HCT116 (cell line): ENCODE data around the gene TMEM116. TPM values are rescaled to one million over a fixed set of nuclear protein-coding genes. Genes with fewer than 3 reads are reported as not detected.

Source experiments
- ATAC-seq: fragments of 200-7000 bp; cut with Tn5 transposase; 2 replicates; pipeline ENCODE4 v1.9.1; 2020; ENCODE audit warnings: mild to moderate bottlenecking, moderate library complexity
- BruUV-seq: library from RNA; stranded (reverse); fragments of 400-500 nt; replicated peaks from 2 replicates; lab custom pipeline; 2021; lab: Mats Ljungman, UMichigan
- CTCF ChIA-PET: fragments of 300-600 bp; sonication (Branson Sonifier 250); formaldehyde crosslinking; loops from one replicate; lab custom pipeline; 2021; ENCODE audit warnings: antibody characterized with exemption; lab: Charles Lee
- POLR2A ChIA-PET: fragments of 300-600, 350-600 bp; sonication (Branson Sonifier 250); formaldehyde crosslinking; loops from one replicate; lab custom pipeline; 2021; ENCODE audit warnings: antibody characterized with exemption; lab: Charles Lee
- RAD21 ChIA-PET, 2 experiments: fragments of 300-600 bp; sonication (Branson Sonifier 250); formaldehyde crosslinking; loops; one replicate each; lab custom pipeline; 2023; ENCODE audit warnings: low total read pairs in 2 of 2; ENCODE audit not compliant: uncharacterized antibody in 2 of 2, unreplicated experiment in 2 of 2, low non-redundant PET in 1 of 2; lab: Charles Lee
- DNase-seq: peaks from one replicate; pipeline ENCODE4 v3.0.0-alpha.2; 2010; ENCODE audit warnings: low read depth, low spot score
- H2AFZ ChIP-seq: fragments of 200-600 bp; shearing (Covaris generic), sonication (generic); 2 replicates; pipeline ENCODE4 v1.6.1; 2017; ENCODE audit warnings: low read depth, mixed run types, mixed read lengths, antibody characterized with exemption, low read length; ENCODE audit not compliant: poor library complexity, severe bottlenecking
- H3K27ac ChIP-seq: 2 replicates; pipeline ENCODE4 v1.5.1; 2012; ENCODE audit warnings: low read depth, low read length
- H3K27me3 ChIP-seq: fragments of 200-600 bp; sonication (generic); 2 replicates; pipeline ENCODE4 v1.6.1; 2016; ENCODE audit warnings: mixed run types, low read length, mixed read lengths; ENCODE audit not compliant: insufficient read depth
- H3K36me3 ChIP-seq, 2 experiments: fragments of 200-500 bp in 1 of 2; fragments of 200-600 bp in 1 of 2; sonication (Bioruptor generic) in 1 of 2; sonication (generic) in 1 of 2; 2 replicates each; pipeline versions ENCODE4 v1.5.1 to v1.6.1; 2014 to 2016; ENCODE audit warnings: low read length in 2 of 2, inconsistent platforms in 1 of 2, mixed read lengths in 1 of 2, mixed run types in 1 of 2; ENCODE audit not compliant: insufficient read depth in 2 of 2, control insufficient read depth in 1 of 2
- H3K4me1 ChIP-seq, 2 experiments: fragments of 200-600 bp in 1 of 2; sonication (generic) in 1 of 2; 2 replicates each; pipeline versions ENCODE4 v1.5.1 to v1.6.1; 2012 to 2017; ENCODE audit warnings: low read length in 2 of 2, inconsistent platforms in 1 of 2, mild to moderate bottlenecking in 1 of 2, mixed read lengths in 1 of 2, mixed run types in 1 of 2, moderate library complexity in 1 of 2; ENCODE audit not compliant: insufficient read depth in 2 of 2, control insufficient read depth in 1 of 2
- H3K4me2 ChIP-seq: fragments of 200-600 bp; sonication (generic); 2 replicates; pipeline ENCODE4 v1.6.1; 2017; ENCODE audit warnings: mixed run types, low read length, mixed read lengths
- H3K4me3 ChIP-seq, 2 experiments: fragments of 200-600 bp in 1 of 2; sonication (generic) in 1 of 2; replicated peaks in 1 of 2; 2 replicates each; pipeline ENCODE4 v1.5.1; 2011 to 2016; ENCODE audit warnings: low read length in 2 of 2, control low read depth in 1 of 2, low read depth in 1 of 2, mild to moderate bottlenecking in 1 of 2, mixed read lengths in 1 of 2, mixed run types in 1 of 2
- H3K79me2 ChIP-seq: fragments of 200-600 bp; sonication (generic); 2 replicates; pipeline ENCODE4 v1.6.1; 2017; ENCODE audit warnings: mild to moderate bottlenecking, mixed run types, low read length, moderate library complexity, mixed read lengths; ENCODE audit not compliant: insufficient read depth
- H3K9ac ChIP-seq: fragments of 200-600 bp; sonication (generic); 2 replicates; pipeline ENCODE4 v1.6.1; 2016; ENCODE audit warnings: low read length, mixed read lengths
- H3K9me2 ChIP-seq: fragments of 200-600 bp; sonication (generic), shearing (Covaris generic); 2 replicates; pipeline ENCODE4 v1.6.1; 2017; ENCODE audit warnings: mixed run types, mild to moderate bottlenecking, moderate library complexity; ENCODE audit not compliant: insufficient read depth
- H3K9me3 ChIP-seq, 2 experiments: fragments of 200-500 bp in 1 of 2; fragments of 200-600 bp in 1 of 2; sonication (Bioruptor generic) in 1 of 2; sonication (generic) in 1 of 2; 2 replicates each; pipeline ENCODE4 v1.6.1; 2014 to 2017; ENCODE audit warnings: low read length in 2 of 2, mixed read lengths in 2 of 2, inconsistent platforms in 1 of 2, low read depth in 1 of 2, mild to moderate bottlenecking in 1 of 2, mixed run types in 1 of 2, moderate library complexity in 1 of 2; ENCODE audit not compliant: control insufficient read depth in 1 of 2, insufficient read depth in 1 of 2
- H4K20me1 ChIP-seq: fragments of 200-600 bp; sonication (generic), shearing (Covaris generic); 2 replicates; pipeline ENCODE4 v1.6.1; 2017; ENCODE audit warnings: mixed run types, mild to moderate bottlenecking, moderate library complexity; ENCODE audit not compliant: insufficient read depth
- CBX3 ChIP-seq: IDR thresholded peaks from 2 replicates; pipeline ENCODE4 v1.6.1; 2012; ENCODE audit warnings: low read depth
- CEBPB ChIP-seq: IDR thresholded peaks from 2 replicates; pipeline ENCODE4 v1.6.1; 2012; ENCODE audit warnings: low read depth
- EGR1 ChIP-seq: IDR thresholded peaks from 2 replicates; pipeline ENCODE4 v1.6.1; 2012; ENCODE audit warnings: low read depth
- EZH2 ChIP-seq: fragments of 200-600 bp; sonication (generic); IDR thresholded peaks from 2 replicates; pipeline ENCODE4 v1.6.1; 2017; ENCODE audit warnings: antibody characterized with exemption, mixed run types
- SIN3A ChIP-seq: IDR thresholded peaks from 2 replicates; pipeline ENCODE4 v1.6.1; 2012; ENCODE audit warnings: low read depth
- SP1 ChIP-seq: IDR thresholded peaks from 2 replicates; pipeline ENCODE4 v1.6.1; 2012; ENCODE audit warnings: low read depth
- SRF ChIP-seq: IDR thresholded peaks from 2 replicates; pipeline ENCODE4 v1.6.1; 2012; ENCODE audit warnings: low read depth
- YY1 ChIP-seq: IDR thresholded peaks from 2 replicates; pipeline ENCODE4 v1.6.1; 2011; ENCODE audit warnings: low read length, low read depth, moderate library complexity, mild to moderate bottlenecking; ENCODE audit not compliant: insufficient replicate concordance; ENCODE audit errors: extremely low read depth
- ZFX ChIP-seq: fragments of 450-650 bp; IDR thresholded peaks from 2 replicates; pipeline ENCODE4 v1.6.1; 2017
- ZNF274 ChIP-seq: fragments of 200-500 bp; sonication (Bioruptor generic); IDR thresholded peaks from 2 replicates; pipeline ENCODE4 v1.6.1; 2014; ENCODE audit warnings: mild to moderate bottlenecking, low read depth, low read length, inconsistent platforms
- intact Hi-C: fragments of 100-400 bp; cut with micrococcal nuclease; formaldehyde crosslinking; loops from 2 replicates; pipeline ENCODE4 v1.10.0; 2022
- total RNA-seq: library from RNA; stranded (reverse); gene quantifications from one replicate; pipeline ENCODE4 v1.2.1, GENCODE V29; 2021; ENCODE audit not compliant: unreplicated experiment
- TF ChIP-seq, protein P1 (sequence below), 3 experiments: fragments of 200-600 bp in 1 of 3; sonication (generic) in 1 of 3; IDR thresholded peaks in 2 of 3; conservative IDR thresholded peaks in 1 of 3; 2 replicates each; pipeline ENCODE4 v1.5.1; 2012 to 2017; ENCODE audit warnings: low read depth in 2 of 3, low read length in 2 of 3, antibody characterized with exemption in 1 of 3, borderline replicate concordance in 1 of 3, control low read depth in 1 of 3, mild to moderate bottlenecking in 1 of 3, mixed read lengths in 1 of 3, mixed run types in 1 of 3, moderate library complexity in 1 of 3; ENCODE audit not compliant: insufficient read depth in 1 of 3
- TF ChIP-seq, protein P2 (sequence below): IDR thresholded peaks from 2 replicates; pipeline ENCODE4 v1.6.1; 2012; ENCODE audit warnings: low read depth

TMEM116 gene
- total RNA-seq, 1 experiment from 2014 or later: 6.8 TPM

DNA sequence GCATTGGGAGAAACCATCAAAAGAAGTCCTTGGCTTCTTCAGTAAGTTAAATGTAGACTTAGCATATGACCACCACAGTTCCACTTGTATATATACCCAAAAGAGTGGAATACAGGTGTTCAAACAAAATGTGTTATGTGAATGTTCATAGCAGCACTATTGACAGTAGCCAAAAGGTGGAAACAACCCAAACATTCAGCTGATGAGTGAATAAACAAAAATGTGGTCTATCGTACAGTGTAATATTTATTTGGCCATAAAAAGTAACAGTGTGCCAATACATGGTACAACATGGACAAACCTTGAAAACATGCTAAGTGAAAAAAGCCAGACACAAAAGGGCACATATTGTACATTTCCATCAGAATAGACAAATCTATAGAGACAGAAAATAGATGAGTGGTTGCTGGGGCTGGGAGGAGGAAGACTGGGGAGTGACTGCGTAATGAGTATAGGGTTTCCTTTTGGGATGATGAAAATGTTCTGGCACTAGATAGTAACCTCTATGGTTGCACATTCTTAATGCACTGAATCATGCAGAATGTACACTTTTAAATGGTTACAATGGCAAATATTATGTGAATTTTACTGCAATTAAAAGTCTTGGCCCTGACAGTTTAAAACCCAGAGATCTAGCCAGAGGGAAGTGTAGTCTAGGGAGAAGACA lies 5.7 kb upstream of the TMEM116 start:
- Histone ChIP-seq H3K79me2 (peaks cover 94% of the 10 kb centered on the region), H3K36me3 (peaks cover 29 to 45% of the 10 kb centered on the region in 2 experiments; a peak in 3 of 4 replicates), H3K27ac (no peak overlapping the region), H3K9me2 (no peaks in the 10 kb centered on the region), H3K4me3 (no peak overlapping the region), H4K20me1 (peaks cover 8% of the 10 kb centered on the region; the same call in 1 of the 2 replicates), H3K27me3 (no peaks in the 10 kb centered on the region), H3K9ac (no peak overlapping the region), H3K4me1 (peaks cover 0 to 7% of the 10 kb centered on the region in 2 experiments; a peak in 3 of 4 replicates), H3K9me3 (no peaks in the 10 kb centered on the region), H2AFZ (no peak overlapping the region), H3K4me2 (no peak overlapping the region)
- BruUV-seq: no TSS peak
- no peak for ATAC-seq
- CTCF ChIA-PET: no interaction called here
- intact Hi-C loops: no loop called here
- RAD21 ChIA-PET: no interaction called here
- no peak for DNase-seq
- TF ChIP-seq ZNF274 (no peak), SP1 (no peak), CBX3 (no peak), EZH2 (no peak)
- TF ChIP-seq, protein P1, sequence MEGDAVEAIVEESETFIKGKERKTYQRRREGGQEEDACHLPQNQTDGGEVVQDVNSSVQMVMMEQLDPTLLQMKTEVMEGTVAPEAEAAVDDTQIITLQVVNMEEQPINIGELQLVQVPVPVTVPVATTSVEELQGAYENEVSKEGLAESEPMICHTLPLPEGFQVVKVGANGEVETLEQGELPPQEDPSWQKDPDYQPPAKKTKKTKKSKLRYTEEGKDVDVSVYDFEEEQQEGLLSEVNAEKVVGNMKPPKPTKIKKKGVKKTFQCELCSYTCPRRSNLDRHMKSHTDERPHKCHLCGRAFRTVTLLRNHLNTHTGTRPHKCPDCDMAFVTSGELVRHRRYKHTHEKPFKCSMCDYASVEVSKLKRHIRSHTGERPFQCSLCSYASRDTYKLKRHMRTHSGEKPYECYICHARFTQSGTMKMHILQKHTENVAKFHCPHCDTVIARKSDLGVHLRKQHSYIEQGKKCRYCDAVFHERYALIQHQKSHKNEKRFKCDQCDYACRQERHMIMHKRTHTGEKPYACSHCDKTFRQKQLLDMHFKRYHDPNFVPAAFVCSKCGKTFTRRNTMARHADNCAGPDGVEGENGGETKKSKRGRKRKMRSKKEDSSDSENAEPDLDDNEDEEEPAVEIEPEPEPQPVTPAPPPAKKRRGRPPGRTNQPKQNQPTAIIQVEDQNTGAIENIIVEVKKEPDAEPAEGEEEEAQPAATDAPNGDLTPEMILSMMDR (IDR thresholded peaks at IDR 0.05 in 2 of 3, conservative IDR thresholded peaks at IDR 0.05 in 1 of 3; ENCODE audit: borderline replicate concordance in 1 of 3, insufficient read depth in 1 of 3, low read depth in 2 of 3, low read length in 2 of 3): no peak
- POLR2A ChIA-PET: no interaction called here

DNA sequence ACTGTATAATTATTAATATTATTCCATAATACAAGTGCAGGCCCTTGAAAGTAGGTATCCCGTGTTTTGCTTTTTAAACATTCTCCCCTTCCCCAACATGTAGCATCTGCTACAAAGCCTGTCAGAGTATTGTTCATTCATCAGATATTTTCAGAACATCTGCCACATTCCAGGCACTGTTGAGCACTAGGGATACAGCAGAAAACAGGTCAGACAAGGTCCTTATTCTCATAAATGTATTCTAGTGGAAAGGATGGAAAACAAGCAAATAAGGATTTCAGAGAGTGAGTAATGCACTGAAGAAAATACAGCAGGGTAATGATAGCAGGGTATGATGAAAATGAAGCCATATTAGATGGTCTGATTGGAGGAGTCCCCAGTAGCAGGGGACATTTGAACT lies 4.1 kb upstream of the TMEM116 start:
- no peak for DNase-seq
- TF ChIP-seq ZFX (no peak), SRF (no peak), CBX3 (no peak), YY1 (no peak), EGR1 (no peak), SIN3A (no peak), CEBPB (no peak), EZH2 (no peak), ZNF274 (no peak)
- TF ChIP-seq, protein P2, sequence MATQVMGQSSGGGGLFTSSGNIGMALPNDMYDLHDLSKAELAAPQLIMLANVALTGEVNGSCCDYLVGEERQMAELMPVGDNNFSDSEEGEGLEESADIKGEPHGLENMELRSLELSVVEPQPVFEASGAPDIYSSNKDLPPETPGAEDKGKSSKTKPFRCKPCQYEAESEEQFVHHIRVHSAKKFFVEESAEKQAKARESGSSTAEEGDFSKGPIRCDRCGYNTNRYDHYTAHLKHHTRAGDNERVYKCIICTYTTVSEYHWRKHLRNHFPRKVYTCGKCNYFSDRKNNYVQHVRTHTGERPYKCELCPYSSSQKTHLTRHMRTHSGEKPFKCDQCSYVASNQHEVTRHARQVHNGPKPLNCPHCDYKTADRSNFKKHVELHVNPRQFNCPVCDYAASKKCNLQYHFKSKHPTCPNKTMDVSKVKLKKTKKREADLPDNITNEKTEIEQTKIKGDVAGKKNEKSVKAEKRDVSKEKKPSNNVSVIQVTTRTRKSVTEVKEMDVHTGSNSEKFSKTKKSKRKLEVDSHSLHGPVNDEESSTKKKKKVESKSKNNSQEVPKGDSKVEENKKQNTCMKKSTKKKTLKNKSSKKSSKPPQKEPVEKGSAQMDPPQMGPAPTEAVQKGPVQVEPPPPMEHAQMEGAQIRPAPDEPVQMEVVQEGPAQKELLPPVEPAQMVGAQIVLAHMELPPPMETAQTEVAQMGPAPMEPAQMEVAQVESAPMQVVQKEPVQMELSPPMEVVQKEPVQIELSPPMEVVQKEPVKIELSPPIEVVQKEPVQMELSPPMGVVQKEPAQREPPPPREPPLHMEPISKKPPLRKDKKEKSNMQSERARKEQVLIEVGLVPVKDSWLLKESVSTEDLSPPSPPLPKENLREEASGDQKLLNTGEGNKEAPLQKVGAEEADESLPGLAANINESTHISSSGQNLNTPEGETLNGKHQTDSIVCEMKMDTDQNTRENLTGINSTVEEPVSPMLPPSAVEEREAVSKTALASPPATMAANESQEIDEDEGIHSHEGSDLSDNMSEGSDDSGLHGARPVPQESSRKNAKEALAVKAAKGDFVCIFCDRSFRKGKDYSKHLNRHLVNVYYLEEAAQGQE: no peak

More for the DNA sequence above, 4.1 kb upstream of the TMEM116 start:
- H3K36me3 ChIP-seq: peaks cover 23 to 37% of the 10 kb centered on the region in 2 experiments; a peak in 3 of 4 replicates
- H2AFZ ChIP-seq: no peak overlapping the region
- RAD21 ChIA-PET: no interaction called here
- H4K20me1 ChIP-seq: peaks cover 8% of the 10 kb centered on the region; the same call in 1 of the 2 replicates
- CTCF ChIA-PET: no interaction called here
- no peak for ATAC-seq
- no peaks in the 10 kb centered on the region for H3K9me3 ChIP-seq
- POLR2A ChIA-PET: interaction anchor here (0.7 kb wide), 1 partner anchor 363 kb away, joined by 4 read pairs; no protein-coding TSS in a partner anchor
- no peaks in the 10 kb centered on the region for H3K9me2 ChIP-seq
- H3K27ac ChIP-seq: no peak overlapping the region
- intact Hi-C loops: no loop called here
- no peak overlapping the region for H3K4me3 ChIP-seq
- H3K27me3 ChIP-seq: no peaks in the 10 kb centered on the region
- no peak overlapping the region for H3K4me2 ChIP-seq
- no TSS peak for BruUV-seq
- peaks cover 92% of the 10 kb centered on the region for H3K79me2 ChIP-seq
- no peak overlapping the region for H3K9ac ChIP-seq
- H3K4me1 ChIP-seq: peaks cover under 1 to 14% of the 10 kb centered on the region in 2 experiments; a peak in 3 of 4 replicates
